GM12878 (cell line): ENCODE measurements around the gene GPR108. TPM values are rescaled to one million over a fixed set of nuclear protein-coding genes. Genes with fewer than 3 reads are reported as not detected.

ENCODE experiments used
- CBFB ChIP-seq: IDR thresholded peaks from 2 replicates; pipeline ENCODE4 v1.6.1; 2016; ENCODE audit warnings: antibody characterized with exemption, low read depth
- CREB1 ChIP-seq: IDR thresholded peaks from 2 replicates; pipeline ENCODE4 v1.6.1; 2012; ENCODE audit warnings: low read depth, mild to moderate bottlenecking, inconsistent platforms
- CREM ChIP-seq: IDR thresholded peaks from 2 replicates; pipeline ENCODE4 v1.6.1; 2014; ENCODE audit warnings: antibody characterized with exemption, low read depth
- DPF2 ChIP-seq: fragments of 450-650 bp; IDR thresholded peaks from 2 replicates; pipeline ENCODE4 v1.6.1; 2017; ENCODE audit warnings: mild to moderate bottlenecking
- ESRRA ChIP-seq: IDR thresholded peaks from 2 replicates; pipeline ENCODE4 v1.6.1; 2012; ENCODE audit warnings: mild to moderate bottlenecking, low read length, improper control_type of control experiment
- ETV6 ChIP-seq, 2 experiments: fragments of 450-650 bp in 1 of 2; IDR thresholded peaks in 1 of 2; conservative IDR thresholded peaks in 1 of 2; 2 replicates each; pipeline ENCODE4 v1.6.1; 2014; ENCODE audit warnings: antibody characterized with exemption in 1 of 2, borderline replicate concordance in 1 of 2, low read depth in 1 of 2, mild to moderate bottlenecking in 1 of 2, moderate library complexity in 1 of 2
- GATAD2B ChIP-seq: fragments of 450-650 bp; conservative IDR thresholded peaks from 2 replicates; pipeline ENCODE4 v1.6.1; 2017; ENCODE audit warnings: low read depth, mild to moderate bottlenecking, moderate library complexity
- IKZF1 ChIP-seq: fragments of 450-650 bp; conservative IDR thresholded peaks from 2 replicates; pipeline ENCODE4 v1.6.1; 2017; ENCODE audit warnings: antibody characterized with exemption, mild to moderate bottlenecking
- NFYA ChIP-seq: IDR thresholded peaks from 2 replicates; pipeline ENCODE4 v1.6.1; 2011; ENCODE audit warnings: low read depth, mild to moderate bottlenecking, low read length, improper control_type of control experiment, borderline replicate concordance
- PAX5 ChIP-seq: IDR thresholded peaks from 2 replicates; pipeline ENCODE4 v1.6.1; 2011; ENCODE audit warnings: low read depth, low read length, borderline replicate concordance
- POLR2A ChIP-seq: IDR thresholded peaks from 2 replicates; pipeline ENCODE4 v1.6.1; 2011; ENCODE audit warnings: low read depth, mild to moderate bottlenecking, low read length
- RAD21 ChIP-seq: IDR thresholded peaks from 2 replicates; pipeline ENCODE4 v1.6.1; 2011; ENCODE audit warnings: mild to moderate bottlenecking, low read depth, low read length, moderate library complexity; ENCODE audit not compliant: insufficient read depth
- SIN3A ChIP-seq: IDR thresholded peaks from 2 replicates; pipeline ENCODE4 v1.6.1; 2012; ENCODE audit warnings: low read depth, low read length, improper control_type of control experiment
- SP1 ChIP-seq: IDR thresholded peaks from one replicate; pipeline ENCODE4 v1.6.1; 2011; ENCODE audit warnings: low read depth, low read length
- USF1 ChIP-seq: IDR thresholded peaks from 2 replicates; pipeline ENCODE4 v1.6.1; 2011; ENCODE audit warnings: borderline replicate concordance, low read depth, mild to moderate bottlenecking, moderate library complexity, mixed read lengths, low read length; ENCODE audit not compliant: insufficient read depth; ENCODE audit errors: extremely low read length
- ZBTB4 ChIP-seq: fragments of 450-650 bp; formaldehyde crosslinking; IDR thresholded peaks from 2 replicates; pipeline ENCODE4 v1.4.0; 2022; ENCODE audit warnings: mild to moderate bottlenecking, moderate library complexity
- ZNF217 ChIP-seq: fragments of 450-650 bp; IDR thresholded peaks from 2 replicates; pipeline ENCODE4 v1.6.1; 2017; ENCODE audit warnings: antibody characterized with exemption, mild to moderate bottlenecking
- ZNF687 ChIP-seq: fragments of 450-650 bp; IDR thresholded peaks from 2 replicates; pipeline ENCODE4 v1.6.1; 2017; ENCODE audit warnings: mild to moderate bottlenecking, moderate library complexity
- polyA plus RNA-seq, 11 experiments: library from polyadenylated mRNA; depleted of rRNA in 4 of 11; unstranded in 6 of 11; stranded (reverse) in 5 of 11; fragments of >200 nt; fragmentation: Nextera tagmentation in 4 of 11; fragmentation: Illumina TruSeq in 1 of 11; extraction: Ambion mirVana in 4 of 11; extraction: Trizol in 1 of 11; gene quantifications; 1 replicate in 1 of 11; 2 replicates in 10 of 11; pipeline versions ENCODE4 v1.2.1 to v1.2.3, GENCODE V29; 2011 to 2016; ENCODE audit warnings: inconsistent platforms in 2 of 11, missing spikeins in 2 of 11, low read depth in 1 of 11
- total RNA-seq, 4 experiments: library from RNA; depleted of rRNA in 3 of 4; stranded (reverse); fragments of >200 nt in 3 of 4; fragmentation: Illumina TruSeq in 1 of 4; extraction: Trizol in 1 of 4; gene quantifications; 2 replicates each; pipeline versions ENCODE4 v1.2.1 to v1.2.3, GENCODE V29; 2013 to 2021
- TF ChIP-seq, protein P1 (sequence below), 3 experiments: IDR thresholded peaks in 2 of 3; conservative IDR thresholded peaks in 1 of 3; 2 replicates each; pipeline ENCODE4 v1.5.1; 2011; ENCODE audit warnings: low read depth in 3 of 3, low read length in 3 of 3, mild to moderate bottlenecking in 3 of 3, control low read depth in 2 of 3, moderate library complexity in 2 of 3, inconsistent platforms in 1 of 3, mixed read lengths in 1 of 3; ENCODE audit not compliant: control insufficient read depth in 2 of 3, insufficient read depth in 1 of 3; ENCODE audit errors: extremely low read depth in 1 of 3

Gene GPR108
- total and polyA plus RNA-seq, 10 of the 15 experiments (the other 5 are each of a cell fraction or from before 2014, with no cell fraction given) = 4.4 to 87.2 (median 57.1) TPM

GRCh38 chr19:6753178-6754031, 16.0 kb upstream of the GPR108 start (continued):
- TF ChIP-seq ZBTB4 (CRISPR knock-in tag) (no peak), RAD21 (peak; percentile 50; the same call in 1 of the 2 replicates), ZNF217 (0 out of 2 replicates have a peak, but pooled peaks have one; percentile 30), CBFB (no peak), ESRRA (no peak), CREB1 (0 out of 2 replicates have a peak, but pooled peaks have one; percentile 9), PAX5 (peak; percentile 35; the same call in 1 of the 2 replicates), CREM (peak; percentile 39; the same call in 1 of the 2 replicates), SP1 (peak; percentile 19), ETV6 (conservative IDR thresholded peaks at IDR 0.05 in 1 of 2, IDR thresholded peaks at IDR 0.05 in 1 of 2; ENCODE audit: borderline replicate concordance in 1 of 2, low read depth in 1 of 2) (no peak), IKZF1 (peak; percentile 59), GATAD2B (no peak; the same call in none of the 2 replicates), USF1 (peak; percentile 90), ZNF687 (peak; percentile 83), DPF2 (peak; percentile 72; the same call in 1 of the 2 replicates), NFYA (no peak), POLR2A (peak; percentile 80), SIN3A (peak; percentile 63; the same call in 1 of the 2 replicates)
- TF ChIP-seq, protein P1, sequence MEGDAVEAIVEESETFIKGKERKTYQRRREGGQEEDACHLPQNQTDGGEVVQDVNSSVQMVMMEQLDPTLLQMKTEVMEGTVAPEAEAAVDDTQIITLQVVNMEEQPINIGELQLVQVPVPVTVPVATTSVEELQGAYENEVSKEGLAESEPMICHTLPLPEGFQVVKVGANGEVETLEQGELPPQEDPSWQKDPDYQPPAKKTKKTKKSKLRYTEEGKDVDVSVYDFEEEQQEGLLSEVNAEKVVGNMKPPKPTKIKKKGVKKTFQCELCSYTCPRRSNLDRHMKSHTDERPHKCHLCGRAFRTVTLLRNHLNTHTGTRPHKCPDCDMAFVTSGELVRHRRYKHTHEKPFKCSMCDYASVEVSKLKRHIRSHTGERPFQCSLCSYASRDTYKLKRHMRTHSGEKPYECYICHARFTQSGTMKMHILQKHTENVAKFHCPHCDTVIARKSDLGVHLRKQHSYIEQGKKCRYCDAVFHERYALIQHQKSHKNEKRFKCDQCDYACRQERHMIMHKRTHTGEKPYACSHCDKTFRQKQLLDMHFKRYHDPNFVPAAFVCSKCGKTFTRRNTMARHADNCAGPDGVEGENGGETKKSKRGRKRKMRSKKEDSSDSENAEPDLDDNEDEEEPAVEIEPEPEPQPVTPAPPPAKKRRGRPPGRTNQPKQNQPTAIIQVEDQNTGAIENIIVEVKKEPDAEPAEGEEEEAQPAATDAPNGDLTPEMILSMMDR (IDR thresholded peaks at IDR 0.05 in 2 of 3, conservative IDR thresholded peaks at IDR 0.05 in 1 of 3; ENCODE audit: control insufficient read depth in 2 of 3, extremely low read depth in 1 of 3, insufficient read depth in 1 of 3, low read depth in 3 of 3, low read length in 3 of 3) = peak; percentile 52 to 75 (median 58)
